HG03280 (cell line): ENCODE results near the gene LCE5A.
"Not testable (repeated sequence)": the region's sequence is repeated elsewhere in the genome, so short reads cannot be mapped to it uniquely, and the experiment has no call there.

Experiments used
- ATAC-seq: cut with Tn5 transposase; IDR thresholded peaks from one replicate; pipeline ENCODE4 v1.9.1; 2021; ENCODE audit warnings: mild to moderate bottlenecking, moderate library complexity; ENCODE audit not compliant: unreplicated experiment

The LCE5A gene

DNA sequence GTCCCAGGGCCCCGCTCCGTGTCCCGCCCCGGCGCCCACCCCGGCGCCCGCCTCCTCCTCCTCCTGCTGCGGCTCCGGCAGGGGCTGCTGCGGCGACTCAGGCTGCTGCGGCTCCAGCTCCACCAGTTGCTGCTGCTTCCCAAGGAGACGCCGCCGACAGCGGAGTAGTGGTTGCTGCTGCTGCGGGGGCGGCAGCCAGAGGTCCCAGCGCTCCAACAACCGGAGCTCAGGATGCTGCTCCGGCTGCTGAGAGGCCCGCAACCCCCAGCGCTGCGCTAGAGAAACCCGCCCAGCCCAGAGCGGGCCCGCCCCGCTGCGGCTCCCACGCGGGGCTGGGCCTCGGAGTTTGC, 4.8 kb downstream of the LCE5A start:
- no peak for ATAC-seq

- no peak for ATAC-seq
Measured at GRCh38 chr1:152516082-152516481, 5.5 kb downstream of the LCE5A start.

DNA sequence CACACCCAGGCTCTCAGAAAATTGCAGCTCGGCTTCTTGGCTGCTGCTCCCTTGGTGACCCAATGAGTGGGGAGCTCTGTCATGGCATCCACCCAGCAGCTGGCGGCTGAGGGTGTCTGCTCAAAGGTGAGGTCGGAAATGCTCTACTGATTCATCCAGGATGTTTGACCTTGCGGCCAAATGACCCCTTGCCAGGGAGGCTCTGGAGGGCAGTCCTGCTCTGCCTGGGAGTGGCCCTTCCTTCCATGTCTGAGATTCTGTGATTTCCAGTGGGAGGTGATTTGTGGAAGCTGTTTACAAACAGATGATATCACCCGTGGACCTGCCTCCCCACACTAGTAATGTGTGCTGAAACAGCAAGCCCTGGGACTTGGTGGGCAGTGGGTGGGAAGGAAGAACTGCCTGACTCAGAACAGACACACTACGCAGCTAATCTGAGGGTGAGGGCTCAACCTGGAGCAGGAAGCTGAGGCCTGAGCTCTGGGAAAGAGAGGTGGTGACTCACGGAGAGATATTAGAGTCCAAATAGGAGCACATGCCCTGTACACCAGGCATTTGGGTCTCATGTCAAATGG, 6.7 kb downstream of the LCE5A start:
- no peak for ATAC-seq

GRCh38 chr1:152519851-152520250, 9.2 kb downstream of the LCE5A start:
- ATAC-seq: no peak

DNA sequence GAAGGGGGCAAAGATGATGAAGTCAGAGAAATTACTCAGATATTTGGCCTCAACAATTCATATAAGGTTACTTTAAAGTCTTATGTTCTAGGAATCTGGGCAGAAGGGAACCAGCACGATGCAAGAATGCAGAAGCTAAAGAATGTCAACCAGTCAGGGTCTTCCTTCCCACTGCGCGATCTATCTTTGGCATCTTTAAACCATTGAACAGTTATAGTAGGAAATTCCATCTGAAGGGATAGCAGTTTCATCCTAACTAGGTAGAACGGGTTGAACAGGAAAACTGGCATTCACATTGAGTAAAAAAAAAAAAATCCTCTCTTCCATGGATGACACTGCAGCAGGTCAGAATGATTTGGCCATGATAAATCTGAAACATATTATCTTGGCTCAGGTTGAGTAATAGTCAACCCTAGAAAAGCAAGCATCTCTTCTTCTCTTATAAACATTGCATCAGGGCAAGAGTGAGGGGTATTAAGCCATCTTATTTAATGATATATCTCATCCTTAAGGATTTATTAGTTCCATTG, 10.0 kb downstream of the LCE5A start:
- no peak for ATAC-seq

DNA sequence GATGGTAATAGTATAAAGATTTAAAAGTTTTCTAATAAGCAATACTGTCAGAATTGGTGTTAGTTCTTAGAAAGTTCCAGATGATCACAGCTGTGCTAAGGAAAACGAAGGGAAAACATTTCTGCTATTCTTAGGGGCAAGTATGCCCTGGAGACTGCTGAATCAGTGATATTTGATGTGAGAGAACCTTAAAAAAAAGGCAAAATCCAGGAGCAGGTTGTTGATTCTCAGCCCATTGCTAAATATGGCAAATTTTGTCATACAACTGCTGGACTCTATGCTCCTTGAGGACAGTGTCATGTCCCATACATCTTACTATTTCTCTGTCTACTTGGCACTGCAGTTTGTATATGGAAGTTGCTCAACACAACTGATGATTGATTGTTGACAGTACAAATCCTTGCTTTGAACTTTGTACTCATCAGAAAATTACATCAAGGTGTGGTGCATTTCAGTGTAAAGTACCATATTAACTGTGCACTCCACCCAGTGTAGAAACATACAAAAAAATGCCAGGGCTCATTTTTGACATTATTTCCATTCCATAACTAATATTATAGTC, 14.6 kb downstream of the LCE5A start:
- ATAC-seq: no peak

GRCh38 chr1:152533327-152533938, 22.8 kb downstream of the LCE5A start:
- no peak for ATAC-seq

DNA sequence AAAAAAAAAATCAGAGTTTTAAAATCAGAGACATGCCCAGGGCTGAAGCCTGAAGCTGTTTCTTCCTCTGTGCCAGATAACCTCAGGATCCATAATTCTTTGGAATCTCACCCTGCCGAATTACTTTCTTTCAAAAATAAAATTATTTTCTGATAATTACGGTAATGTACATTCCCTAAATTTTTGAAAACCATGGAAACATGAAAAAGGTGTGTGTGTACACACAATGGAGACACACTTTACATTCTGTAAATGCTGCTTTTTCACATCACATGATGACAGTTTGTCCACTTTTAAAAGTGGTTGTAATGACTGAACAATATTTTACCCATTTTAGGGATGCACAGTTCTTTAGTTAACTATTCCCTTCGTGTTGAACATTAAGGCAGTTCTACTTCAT, 25.2 kb downstream of the LCE5A start:
- ATAC-seq: no peak

GRCh38 chr1:152537496-152537895, 26.9 kb downstream of the LCE5A start:
- ATAC-seq: no peak

GRCh38 chr1:152539901-152540300, 29.3 kb downstream of the LCE5A start:
- ATAC-seq: no peak

DNA sequence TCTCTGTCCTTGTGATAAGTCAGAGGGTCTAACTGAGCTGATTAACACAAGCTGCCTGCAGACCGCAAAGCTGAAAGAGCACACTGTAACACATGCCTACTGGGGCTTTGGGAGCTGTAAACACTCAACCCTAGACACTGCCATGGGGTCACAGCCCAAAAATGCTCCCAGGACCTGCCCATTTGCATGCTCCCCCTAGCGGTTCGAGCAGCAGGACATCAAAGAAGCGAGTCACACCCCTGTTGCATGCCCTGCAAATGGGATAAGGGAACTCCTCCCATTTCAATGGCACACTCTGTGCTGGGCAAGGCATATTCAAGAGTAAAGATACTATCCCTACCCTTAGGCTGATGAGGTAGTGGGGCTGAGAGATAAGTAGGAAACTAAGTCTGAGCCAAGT, 33.2 kb downstream of the LCE5A start:
- no peak for ATAC-seq

- ATAC-seq: no peak
Measured at GRCh38 chr1:152546704-152547103, 36.1 kb downstream of the LCE5A start.

DNA sequence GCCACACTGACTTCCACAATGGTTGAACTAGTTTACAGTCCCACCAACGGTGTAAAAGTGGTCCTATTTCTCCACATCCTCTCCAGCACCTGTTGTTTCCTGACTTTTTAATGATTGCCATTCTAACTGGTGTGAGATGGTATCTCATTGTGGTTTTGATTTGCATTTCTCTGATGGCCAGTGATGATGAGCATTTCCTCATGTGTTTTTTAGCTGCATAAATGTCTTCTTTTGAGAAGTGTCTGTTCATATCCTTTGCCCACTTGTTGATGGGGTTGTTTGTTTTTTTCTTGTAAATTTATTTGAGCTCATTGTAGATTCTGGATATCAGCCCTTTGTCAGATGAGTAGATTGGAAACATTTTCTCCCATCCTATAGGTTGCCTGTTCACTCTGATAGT, 37.8 kb downstream of the LCE5A start:
- ATAC-seq: not testable (repeated sequence)
